Hepatocyte (in vitro differentiated cells): ENCODE measurements around the gene RHAG. TPM values are rescaled to one million over a fixed set of nuclear protein-coding genes. Genes with fewer than 3 reads are reported as not detected.

Experiments
- DNase-seq: peaks from one replicate; pipeline ENCODE4 v3.0.0-alpha.2; 2016; ENCODE audit warnings: low spot score
- H2AFZ ChIP-seq: fragments of 200-600 bp; sonication (generic); 2 replicates; pipeline ENCODE4 v1.6.0; 2016; ENCODE audit warnings: antibody characterized with exemption, mild to moderate bottlenecking
- H3K27ac ChIP-seq: fragments of 200-600 bp; sonication (generic); 2 replicates; pipeline ENCODE4 v1.5.1; 2016; ENCODE audit warnings: mild to moderate bottlenecking
- H3K27me3 ChIP-seq: fragments of 200-600 bp; sonication (generic); 2 replicates; pipeline ENCODE4 v1.6.1; 2016
- H3K36me3 ChIP-seq: fragments of 200-600 bp; sonication (generic); replicated peaks from 2 replicates; pipeline ENCODE4 v1.5.1; 2016; ENCODE audit warnings: low read depth; ENCODE audit not compliant: insufficient read depth
- H3K4me1 ChIP-seq: fragments of 200-600 bp; sonication (generic); 2 replicates; pipeline ENCODE4 v1.5.1; 2016; ENCODE audit warnings: mild to moderate bottlenecking, moderate library complexity; ENCODE audit not compliant: insufficient read depth
- H3K4me2 ChIP-seq: fragments of 200-600 bp; sonication (generic); 2 replicates; pipeline ENCODE4 v1.6.0; 2016
- H3K4me3 ChIP-seq: fragments of 200-600 bp; sonication (generic); 2 replicates; pipeline ENCODE4 v1.5.1; 2016; ENCODE audit warnings: mild to moderate bottlenecking
- H3K79me2 ChIP-seq: fragments of 200-600 bp; sonication (generic); 2 replicates; pipeline ENCODE4 v1.6.0; 2017; ENCODE audit warnings: mild to moderate bottlenecking
- H3K9me2 ChIP-seq: fragments of 200-600 bp; sonication (generic); replicated peaks from 2 replicates; pipeline ENCODE4 v1.6.0; 2017; ENCODE audit warnings: mild to moderate bottlenecking; ENCODE audit not compliant: insufficient read depth
- H3K9me3 ChIP-seq: fragments of 200-600 bp; sonication (generic); 2 replicates; pipeline ENCODE4 v1.5.1; 2016; ENCODE audit warnings: low read depth, mild to moderate bottlenecking
- H4K20me1 ChIP-seq: fragments of 200-600 bp; sonication (generic); 2 replicates; pipeline ENCODE4 v1.6.0; 2016; ENCODE audit warnings: mild to moderate bottlenecking; ENCODE audit not compliant: insufficient read depth, poor library complexity, severe bottlenecking
- EZH2 ChIP-seq: fragments of 200-600 bp; sonication (generic); IDR thresholded peaks from 2 replicates; pipeline ENCODE4 v1.6.1; 2016; ENCODE audit warnings: antibody characterized with exemption, mild to moderate bottlenecking, borderline replicate concordance
- EZH2phosphoT487 ChIP-seq: fragments of 200-600 bp; sonication (generic); IDR thresholded peaks from one replicate; pipeline ENCODE4 v1.6.1; 2018; ENCODE audit warnings: antibody characterized with exemption, mild to moderate bottlenecking, low read depth, moderate library complexity; ENCODE audit not compliant: unreplicated experiment, severe bottlenecking
- WGBS: methylation state at CpG from one replicate; pipeline ENCODE4 v1.1.6; 2016; ENCODE audit warnings: low lambda C conversion rate; ENCODE audit errors: missing lambda C conversion rate; 5-methylcytosine and 5-hydroxymethylcytosine counted together
- polyA plus RNA-seq: library from polyadenylated mRNA; unstranded; fragments of >200 nt; fragmentation: Nextera tagmentation; extraction: Ambion mirVana; gene quantifications from 2 replicates; pipeline ENCODE4 v1.2.1, GENCODE V29; 2016
- total RNA-seq: library from RNA; depleted of rRNA; stranded (reverse); fragments of >200 nt; gene quantifications from 2 replicates; pipeline ENCODE4 v1.2.3, GENCODE V29; 2014
- TF ChIP-seq, protein P1 (sequence below): fragments of 200-600 bp; sonication (generic); IDR thresholded peaks from 2 replicates; pipeline ENCODE4 v1.5.1; 2016; ENCODE audit warnings: antibody characterized with exemption, mild to moderate bottlenecking; ENCODE audit not compliant: poor library complexity

RHAG gene
- total and polyA plus RNA-seq, 2 experiments from 2014 or later, result not detected

- DNase-seq, result no peak
- Histone ChIP-seq H3K9me2 (no peaks in the 10 kb centered on the region), H3K4me1 (no peaks in the 10 kb centered on the region), H4K20me1 (no peaks in the 10 kb centered on the region), H3K4me3 (no peak overlapping the region), H3K9me3 (no peaks in the 10 kb centered on the region), H3K36me3 (no peaks in the 10 kb centered on the region), H3K27me3 (no peaks in the 10 kb centered on the region), H3K4me2 (no peak overlapping the region), H2AFZ (no peak overlapping the region), H3K27ac (no peak overlapping the region), H3K79me2 (no peaks in the 10 kb centered on the region)
- WGBS, result 92% methylated on average over 5 of the region's 5 CpGs
- TF ChIP-seq EZH2phosphoT487 (no peak), EZH2 (no peak)
- TF ChIP-seq, protein P1, sequence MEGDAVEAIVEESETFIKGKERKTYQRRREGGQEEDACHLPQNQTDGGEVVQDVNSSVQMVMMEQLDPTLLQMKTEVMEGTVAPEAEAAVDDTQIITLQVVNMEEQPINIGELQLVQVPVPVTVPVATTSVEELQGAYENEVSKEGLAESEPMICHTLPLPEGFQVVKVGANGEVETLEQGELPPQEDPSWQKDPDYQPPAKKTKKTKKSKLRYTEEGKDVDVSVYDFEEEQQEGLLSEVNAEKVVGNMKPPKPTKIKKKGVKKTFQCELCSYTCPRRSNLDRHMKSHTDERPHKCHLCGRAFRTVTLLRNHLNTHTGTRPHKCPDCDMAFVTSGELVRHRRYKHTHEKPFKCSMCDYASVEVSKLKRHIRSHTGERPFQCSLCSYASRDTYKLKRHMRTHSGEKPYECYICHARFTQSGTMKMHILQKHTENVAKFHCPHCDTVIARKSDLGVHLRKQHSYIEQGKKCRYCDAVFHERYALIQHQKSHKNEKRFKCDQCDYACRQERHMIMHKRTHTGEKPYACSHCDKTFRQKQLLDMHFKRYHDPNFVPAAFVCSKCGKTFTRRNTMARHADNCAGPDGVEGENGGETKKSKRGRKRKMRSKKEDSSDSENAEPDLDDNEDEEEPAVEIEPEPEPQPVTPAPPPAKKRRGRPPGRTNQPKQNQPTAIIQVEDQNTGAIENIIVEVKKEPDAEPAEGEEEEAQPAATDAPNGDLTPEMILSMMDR, result no peak
Observed at GRCh38 chr6:49635978-49636712, 494 bp downstream of the RHAG start.

DNA sequence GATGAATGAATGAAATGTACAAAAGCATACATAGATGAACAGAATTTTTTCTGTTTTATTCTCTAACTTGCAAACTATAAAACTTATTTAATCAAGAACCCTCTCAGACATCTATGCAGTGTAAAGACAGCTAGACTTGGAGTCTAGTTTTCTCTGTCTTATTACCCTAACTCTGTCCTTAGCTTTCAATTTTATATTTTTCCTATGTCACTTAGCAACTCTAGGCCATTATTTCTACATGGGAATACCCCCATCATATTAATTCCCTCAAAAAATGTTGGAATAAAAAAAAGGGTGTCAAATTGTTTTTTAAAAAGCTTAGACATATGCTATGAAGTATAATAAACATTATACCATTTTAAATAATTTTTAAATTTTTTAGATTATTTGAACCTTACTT, 1.2 kb downstream of the RHAG start:
- Histone ChIP-seq H3K4me3 (no peak overlapping the region), H3K36me3 (no peaks in the 10 kb centered on the region), H3K4me2 (no peak overlapping the region), H3K9me2 (no peaks in the 10 kb centered on the region), H3K27me3 (no peaks in the 10 kb centered on the region), H3K27ac (no peak overlapping the region), H3K4me1 (no peaks in the 10 kb centered on the region), H2AFZ (no peak overlapping the region), H4K20me1 (no peaks in the 10 kb centered on the region), H3K9me3 (no peaks in the 10 kb centered on the region), H3K79me2 (no peaks in the 10 kb centered on the region)
- DNase-seq, result no peak
- TF ChIP-seq, protein P1, result no peak
- no peak for TF ChIP-seq EZH2

- Histone ChIP-seq H2AFZ (no peak overlapping the region), H3K27me3 (no peaks in the 10 kb centered on the region), H3K79me2 (no peaks in the 10 kb centered on the region), H3K4me3 (no peak overlapping the region), H3K36me3 (no peaks in the 10 kb centered on the region), H3K4me1 (no peaks in the 10 kb centered on the region), H4K20me1 (no peaks in the 10 kb centered on the region), H3K4me2 (no peak overlapping the region), H3K9me2 (no peaks in the 10 kb centered on the region), H3K27ac (no peak overlapping the region), H3K9me3 (no peaks in the 10 kb centered on the region)
- TF ChIP-seq EZH2 (no peak), EZH2phosphoT487 (no peak)
- TF ChIP-seq, protein P1, result no peak
- WGBS, result 93% methylated on average over 3 of the region's 3 CpGs
- DNase-seq, result no peak
Observed at GRCh38 chr6:49634836-49635218, 1.8 kb downstream of the RHAG start.
